Panc1 (cell line): ENCODE results near the gene CMIP.

ENCODE experiments used
- CTCF ChIP-seq: fragments of 450-650 bp; IDR thresholded peaks from 2 replicates; pipeline ENCODE4 v1.5.1; 2017; ENCODE audit warnings: mild to moderate bottlenecking
- POLR2AphosphoS5 ChIP-seq: IDR thresholded peaks from 2 replicates; pipeline ENCODE4 v1.6.1; 2012; ENCODE audit warnings: mild to moderate bottlenecking, low read depth, low read length, moderate library complexity
- REST ChIP-seq, 2 experiments: IDR thresholded peaks; 2 replicates each; pipeline ENCODE4 v1.6.1; 2011 to 2012; ENCODE audit warnings: low read depth in 2 of 2, control low read depth in 1 of 2, low read length in 1 of 2, mild to moderate bottlenecking in 1 of 2, moderate library complexity in 1 of 2; ENCODE audit not compliant: insufficient read depth in 1 of 2

- no peak for TF ChIP-seq CTCF
- TF ChIP-seq POLR2AphosphoS5, result no peak
- TF ChIP-seq REST (IDR thresholded peaks at IDR 0.05; ENCODE audit: insufficient read depth in 1 of 2, low read depth in 2 of 2, low read length in 1 of 2), result no peak
These were observed 91.2 kb downstream of the CMIP start for GRCh38 chr16:81535679-81536360.
